Endodermal cell (in vitro differentiated cells): ENCODE measurements around the gene PRRT4. TPM values are rescaled to one million over a fixed set of nuclear protein-coding genes. Genes with fewer than 3 reads are reported as not detected.
A peak's percentile ranks its signal among the peaks of the same experiment; 100 is the strongest.

Experiments used
- DNase-seq: peaks from one replicate; pipeline ENCODE4 v3.0.0-alpha.2; 2017
- H3K27ac ChIP-seq: 2 replicates; pipeline ENCODE4 v1.5.1; 2013; ENCODE audit warnings: mild to moderate bottlenecking, low read depth, low read length, moderate library complexity
- H3K27me3 ChIP-seq: 2 replicates; pipeline ENCODE4 v1.6.1; 2013; ENCODE audit warnings: mild to moderate bottlenecking, low read length, moderate library complexity; ENCODE audit not compliant: insufficient read depth, control insufficient read depth, poor library complexity, severe bottlenecking
- H3K36me3 ChIP-seq: 2 replicates; pipeline ENCODE4 v1.7.0; 2013; ENCODE audit warnings: mild to moderate bottlenecking, low read length, moderate library complexity; ENCODE audit not compliant: control insufficient read depth, insufficient read depth
- H3K4me1 ChIP-seq: one replicate; pipeline ENCODE4 v1.7.0; 2013; ENCODE audit warnings: low read length; ENCODE audit not compliant: control insufficient read depth, insufficient read depth
- H3K4me3 ChIP-seq: 2 replicates; pipeline ENCODE4 v1.5.1; 2013; ENCODE audit warnings: mild to moderate bottlenecking, low read length, moderate library complexity
- H3K9ac ChIP-seq: 2 replicates; pipeline ENCODE4 v1.6.1; 2013; ENCODE audit warnings: mild to moderate bottlenecking, low read length, moderate library complexity; ENCODE audit not compliant: poor library complexity, severe bottlenecking; ENCODE audit errors: extremely low read depth
- H3K9me3 ChIP-seq: 2 replicates; pipeline ENCODE4 v1.6.1; 2013; ENCODE audit warnings: mild to moderate bottlenecking, low read length, moderate library complexity; ENCODE audit not compliant: control insufficient read depth
- H3K27ac Mint-ChIP-seq: 2 replicates; pipeline ENCODE4 v1.8.0; 2020; ENCODE audit warnings: mixed read lengths
- H3K27me3 Mint-ChIP-seq: 2 replicates; pipeline ENCODE4 v1.8.0; 2021; ENCODE audit warnings: mild to moderate bottlenecking, mixed read lengths; ENCODE audit not compliant: insufficient read depth
- H3K36me3 Mint-ChIP-seq: 2 replicates; pipeline ENCODE4 v1.8.0; 2020; ENCODE audit warnings: low read depth, mixed read lengths
- H3K4me1 Mint-ChIP-seq: 2 replicates; pipeline ENCODE4 v1.8.0; 2020; ENCODE audit warnings: mixed read lengths
- H3K4me3 Mint-ChIP-seq: 2 replicates; pipeline ENCODE4 v1.8.0; 2020; ENCODE audit warnings: mild to moderate bottlenecking, moderate library complexity, mixed read lengths
- H3K9me3 Mint-ChIP-seq: 2 replicates; pipeline ENCODE4 v1.8.0; 2020; ENCODE audit warnings: mild to moderate bottlenecking, mixed read lengths
- whole genome bisulfite sequencing, 2 experiments: methylation state at CpG; one replicate each; pipeline versions ENCODE4 v1.1.5 to v1.1.7; 2013; ENCODE audit warnings: missing lambda C conversion rate in 2 of 2, mixed read lengths in 1 of 2; ENCODE audit not compliant: insufficient coverage in 1 of 2, insufficient read length in 1 of 2; 5-methylcytosine and 5-hydroxymethylcytosine counted together
- total RNA-seq, 2 donors: library from RNA; stranded (reverse); fragmentation: NEBNext Ultra II Directional in 1 of 2; extraction: Animal tissue kit (Norgen Biotek cat#: 25700) in 1 of 2; gene quantifications; 2 replicates in 1 of 2; 3 replicates in 1 of 2; pipeline ENCODE4 v1.2.1, GENCODE V29; 2021
- TF ChIP-seq, protein P1 (sequence below): fragments of 200-600 bp; sonication (generic); conservative IDR thresholded peaks from 2 replicates; pipeline ENCODE4 v1.5.0; 2021; ENCODE audit warnings: antibody characterized with exemption, mild to moderate bottlenecking

The PRRT4 gene
- total RNA-seq, 2 donors from 2014 or later: 0.18 TPM; not detected in 1

GRCh38 chr7:128406314-128407232, 45.1 kb upstream of the PRRT4 start:
- H3K9me3 Mint-ChIP-seq: peaks cover 2% of the 10 kb centered on the region
- peaks cover 62% of the 10 kb centered on the region for H3K27me3 ChIP-seq
- 42 to 47% methylated on average over 10 to 17 of the region's 17 CpGs for WGBS, 2 experiments
- H3K4me3 ChIP-seq: no peak overlapping the region
- peaks cover 19% of the 10 kb centered on the region for H3K4me1 Mint-ChIP-seq
- DNase-seq: peak; percentile 64
- no peak overlapping the region for H3K27ac Mint-ChIP-seq
- no peak overlapping the region for H3K9ac ChIP-seq
- no peaks in the 10 kb centered on the region for H3K9me3 ChIP-seq
- no peak overlapping the region for H3K27ac ChIP-seq
- H3K36me3 Mint-ChIP-seq: no peaks in the 10 kb centered on the region
- peaks cover 74% of the 10 kb centered on the region for H3K27me3 Mint-ChIP-seq
- H3K36me3 ChIP-seq: no peaks in the 10 kb centered on the region
- TF ChIP-seq, protein P1, sequence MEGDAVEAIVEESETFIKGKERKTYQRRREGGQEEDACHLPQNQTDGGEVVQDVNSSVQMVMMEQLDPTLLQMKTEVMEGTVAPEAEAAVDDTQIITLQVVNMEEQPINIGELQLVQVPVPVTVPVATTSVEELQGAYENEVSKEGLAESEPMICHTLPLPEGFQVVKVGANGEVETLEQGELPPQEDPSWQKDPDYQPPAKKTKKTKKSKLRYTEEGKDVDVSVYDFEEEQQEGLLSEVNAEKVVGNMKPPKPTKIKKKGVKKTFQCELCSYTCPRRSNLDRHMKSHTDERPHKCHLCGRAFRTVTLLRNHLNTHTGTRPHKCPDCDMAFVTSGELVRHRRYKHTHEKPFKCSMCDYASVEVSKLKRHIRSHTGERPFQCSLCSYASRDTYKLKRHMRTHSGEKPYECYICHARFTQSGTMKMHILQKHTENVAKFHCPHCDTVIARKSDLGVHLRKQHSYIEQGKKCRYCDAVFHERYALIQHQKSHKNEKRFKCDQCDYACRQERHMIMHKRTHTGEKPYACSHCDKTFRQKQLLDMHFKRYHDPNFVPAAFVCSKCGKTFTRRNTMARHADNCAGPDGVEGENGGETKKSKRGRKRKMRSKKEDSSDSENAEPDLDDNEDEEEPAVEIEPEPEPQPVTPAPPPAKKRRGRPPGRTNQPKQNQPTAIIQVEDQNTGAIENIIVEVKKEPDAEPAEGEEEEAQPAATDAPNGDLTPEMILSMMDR: no peak
- peaks cover 11% of the 10 kb centered on the region for H3K4me1 ChIP-seq
- H3K4me3 Mint-ChIP-seq: peak overlapping the region; percentile 54

DNA sequence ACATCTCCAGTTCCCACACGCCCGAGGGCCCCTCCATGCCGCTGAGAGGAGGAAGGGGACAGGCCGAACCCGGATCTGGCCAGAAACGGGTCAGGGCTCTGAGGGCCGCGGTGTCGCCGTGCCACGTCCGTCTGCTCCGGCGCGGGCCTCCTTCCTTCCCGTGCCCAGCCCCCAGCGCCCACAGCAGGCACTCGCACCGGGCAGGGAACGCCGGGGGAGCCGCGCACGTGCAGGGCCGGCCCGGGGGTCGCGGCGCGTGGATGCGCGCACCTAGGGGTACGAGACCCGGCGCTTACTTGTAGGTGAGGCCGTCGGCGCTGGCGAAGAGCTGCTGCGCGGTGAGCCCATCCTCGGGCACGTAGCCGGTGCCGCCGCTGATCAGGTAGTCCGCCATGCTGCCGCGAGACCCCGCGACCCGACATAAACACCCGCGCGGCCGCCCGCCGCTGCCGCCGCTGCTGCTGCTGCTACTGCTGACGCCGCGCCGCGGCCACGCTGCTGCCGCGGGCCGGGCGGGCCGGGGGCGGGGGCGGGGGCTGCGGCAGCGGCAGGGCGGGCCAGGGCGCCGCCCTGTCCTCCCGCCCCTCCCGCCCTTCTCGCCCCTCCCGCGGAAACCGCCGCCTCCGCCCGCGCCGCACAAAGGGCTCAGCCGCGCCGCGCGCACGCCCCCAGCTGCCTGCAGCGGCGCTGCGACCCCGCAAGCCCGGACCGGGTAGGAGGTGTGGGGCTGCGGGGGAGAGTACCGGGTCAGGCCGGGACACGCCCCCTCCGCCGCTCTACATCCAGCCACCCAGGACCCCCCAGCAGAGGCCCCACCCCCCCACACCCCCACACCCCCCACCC, 44.2 kb upstream of the PRRT4 start:
- Mint-ChIP-seq H3K27ac (no peak overlapping the region), H3K4me3 (peak overlapping the region; percentile 54), H3K9me3 (no peaks in the 10 kb centered on the region), H3K36me3 (peaks cover 5% of the 10 kb centered on the region), H3K4me1 (peaks cover 19% of the 10 kb centered on the region), H3K27me3 (peaks cover 68% of the 10 kb centered on the region)
- H3K4me1 ChIP-seq: peaks cover 11% of the 10 kb centered on the region
- H3K9me3 ChIP-seq: no peaks in the 10 kb centered on the region
- H3K27me3 ChIP-seq: peaks cover 53% of the 10 kb centered on the region
- H3K4me3 ChIP-seq: peak overlapping the region; percentile 49
- WGBS, 2 experiments: 0 to 1% methylated on average over 14 to 101 of the region's 107 CpGs
- no peak overlapping the region for H3K27ac ChIP-seq
- H3K9ac ChIP-seq: no peak overlapping the region
- TF ChIP-seq, protein P1: no peak
- DNase-seq: peak; percentile 80
- no peaks in the 10 kb centered on the region for H3K36me3 ChIP-seq

DNA sequence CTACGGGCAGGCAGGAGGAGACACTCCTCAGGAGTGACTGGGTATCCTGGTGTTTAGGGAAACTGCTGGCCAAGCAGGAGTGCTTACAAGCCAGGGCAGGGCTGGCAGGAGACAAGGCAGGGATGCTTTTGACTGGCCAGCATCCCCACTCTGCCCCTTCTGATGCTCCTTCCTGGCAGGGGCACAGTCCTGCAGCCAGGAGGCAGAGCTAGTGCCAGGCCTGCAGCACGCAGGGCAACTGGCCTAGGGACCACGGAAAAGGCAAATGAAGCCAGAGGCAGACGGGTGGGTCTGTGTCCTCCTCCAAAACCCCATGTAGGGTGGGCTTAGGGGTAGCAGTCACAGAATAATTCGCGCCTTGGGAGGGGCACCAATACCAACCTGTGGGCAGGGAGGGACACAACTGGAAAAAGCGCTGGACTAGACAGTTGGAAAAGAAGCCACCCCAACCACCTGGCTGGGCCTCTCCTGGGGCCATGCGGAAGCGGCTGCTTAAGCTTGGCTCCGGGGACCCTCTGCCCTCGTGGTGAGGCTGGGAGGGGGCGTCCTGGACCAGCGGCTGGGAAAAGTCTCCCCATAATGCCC, 43.5 kb upstream of the PRRT4 start:
- peaks cover 10% of the 10 kb centered on the region for H3K36me3 Mint-ChIP-seq
- H3K4me1 Mint-ChIP-seq: peaks cover 15% of the 10 kb centered on the region
- H3K4me3 Mint-ChIP-seq: peak overlapping the region; percentile 54
- Histone ChIP-seq H3K27me3 (peaks cover 46% of the 10 kb centered on the region), H3K4me3 (peak overlapping the region; percentile 49), H3K9me3 (no peaks in the 10 kb centered on the region), H3K4me1 (peaks cover 11% of the 10 kb centered on the region), H3K9ac (no peak overlapping the region), H3K27ac (no peak overlapping the region), H3K36me3 (no peaks in the 10 kb centered on the region)
- H3K27ac Mint-ChIP-seq: no peak overlapping the region
- TF ChIP-seq, protein P1: no peak
- DNase-seq: no peak
- no peaks in the 10 kb centered on the region for H3K9me3 Mint-ChIP-seq
- peaks cover 62% of the 10 kb centered on the region for H3K27me3 Mint-ChIP-seq
- 50 to 63% methylated on average over 4 to 13 of the region's 13 CpGs for WGBS, 2 experiments
